ENCODE results near the gene CLDN14. TPM values are rescaled to one million over a fixed set of nuclear protein-coding genes. Genes with fewer than 3 reads are reported as not detected.
A peak's percentile ranks its signal among the peaks of the same experiment; 100 is the strongest.

The CLDN14 gene
- total RNA-seq, 2 experiments from 2014 or later = not detected

GRCh38 chr21:36511484-36512220, 31.7 kb upstream of the CLDN14 start:
- DNase-seq = no peak
- ChIA-PET CTCF (interaction anchor here (2.0 kb wide), 1 partner anchor 8 kb away, joined by 4 read pairs; no protein-coding TSS in a partner anchor), POLR2A (no interaction called here)
- Mint-ChIP-seq H3K27ac (no peak overlapping the region), H3K4me1 (peaks cover 3% of the 10 kb centered on the region), H3K9me3 (ENCODE audit: low read depth) (no peaks in the 10 kb centered on the region), H3K27me3 (peaks cover 2% of the 10 kb centered on the region), H3K36me3 (ENCODE audit: low read depth) (no peaks in the 10 kb centered on the region), H3K4me3 (no peak overlapping the region)
- intact Hi-C loops (cut with DNase I, micrococcal nuclease) = no loop called here
- ATAC-seq = no peak

GRCh38 chr21:36510911-36511310, 31.0 kb upstream of the CLDN14 start:
- CTCF ChIA-PET = no interaction called here
- H3K27ac Mint-ChIP-seq = no peak overlapping the region
- no peak overlapping the region for H3K4me3 Mint-ChIP-seq
- H3K9me3 Mint-ChIP-seq (ENCODE audit: low read depth) = no peaks in the 10 kb centered on the region
- no peak for ATAC-seq
- intact Hi-C loops (cut with DNase I, micrococcal nuclease) = no loop called here
- no peak for DNase-seq
- peaks cover 3% of the 10 kb centered on the region for H3K4me1 Mint-ChIP-seq
- peaks cover 2% of the 10 kb centered on the region for H3K27me3 Mint-ChIP-seq
- POLR2A ChIA-PET = no interaction called here
- H3K36me3 Mint-ChIP-seq (ENCODE audit: low read depth) = no peaks in the 10 kb centered on the region

- no peak overlapping the region for H3K27ac Mint-ChIP-seq
- H3K27me3 Mint-ChIP-seq = peaks cover 2% of the 10 kb centered on the region
- H3K4me3 Mint-ChIP-seq = no peak overlapping the region
- POLR2A ChIA-PET = no interaction called here
- intact Hi-C loops (cut with DNase I, micrococcal nuclease) = no loop called here
- no peaks in the 10 kb centered on the region for H3K9me3 Mint-ChIP-seq (ENCODE audit: low read depth)
- H3K36me3 Mint-ChIP-seq (ENCODE audit: low read depth) = no peaks in the 10 kb centered on the region
- H3K4me1 Mint-ChIP-seq = peaks cover 3% of the 10 kb centered on the region
- CTCF ChIA-PET = no interaction called here
- ATAC-seq (no peak), DNase-seq (no peak)
Observed at GRCh38 chr21:36509973-36510664, 30.2 kb upstream of the CLDN14 start.

GRCh38 chr21:36508948-36509347, 29.0 kb upstream of the CLDN14 start:
- intact Hi-C loops (cut with DNase I, micrococcal nuclease) = no loop called here

GRCh38 chr21:36507397-36508018, 27.6 kb upstream of the CLDN14 start:
- POLR2A ChIA-PET = interaction anchor here (0.5 to 0.6 kb wide), 2 partner anchors 127 to 823 kb away, joined by 3 read pairs; no protein-coding TSS in a partner anchor
- DNase-seq (no peak), ATAC-seq (no peak)
- peaks cover 1% of the 10 kb centered on the region for H3K27me3 Mint-ChIP-seq
- intact Hi-C loops (cut with DNase I, micrococcal nuclease) = no loop called here
- H3K9me3 Mint-ChIP-seq (ENCODE audit: low read depth) = no peaks in the 10 kb centered on the region
- CTCF ChIA-PET = no interaction called here
- H3K4me1 Mint-ChIP-seq = peaks cover 3% of the 10 kb centered on the region
- no peak overlapping the region for H3K27ac Mint-ChIP-seq
- H3K4me3 Mint-ChIP-seq = no peak overlapping the region
- H3K36me3 Mint-ChIP-seq (ENCODE audit: low read depth) = no peaks in the 10 kb centered on the region

More at GRCh38 chr21:36508948-36509347, 29.0 kb upstream of the CLDN14 start:
- Mint-ChIP-seq H3K9me3 (ENCODE audit: low read depth) (no peaks in the 10 kb centered on the region), H3K4me3 (no peak overlapping the region), H3K27ac (no peak overlapping the region), H3K36me3 (ENCODE audit: low read depth) (no peaks in the 10 kb centered on the region), H3K27me3 (peaks cover 2% of the 10 kb centered on the region), H3K4me1 (peaks cover 3% of the 10 kb centered on the region)
- POLR2A ChIA-PET = no interaction called here
- ATAC-seq = no peak
- no peak for DNase-seq
- CTCF ChIA-PET = interaction anchor here (1.0 kb wide), 1 partner anchor 31 kb away, joined by 3 read pairs; no protein-coding TSS in a partner anchor

- no peaks in the 10 kb centered on the region for H3K9me3 Mint-ChIP-seq (ENCODE audit: low read depth)
- H3K4me1 Mint-ChIP-seq = peaks cover 2% of the 10 kb centered on the region
- no peaks in the 10 kb centered on the region for H3K36me3 Mint-ChIP-seq (ENCODE audit: low read depth)
- ATAC-seq (no peak), DNase-seq (no peak)
- intact Hi-C loops (cut with DNase I, micrococcal nuclease) = no loop called here
- no peak overlapping the region for H3K27ac Mint-ChIP-seq
- POLR2A ChIA-PET = no interaction called here
- no peaks in the 10 kb centered on the region for H3K27me3 Mint-ChIP-seq
- CTCF ChIA-PET = interaction anchor here (0.6 to 1.0 kb wide), 2 partner anchors 80 to 246 kb away, joined by 3 to 4 read pairs; no protein-coding TSS in a partner anchor
- H3K4me3 Mint-ChIP-seq = no peak overlapping the region
Observed at GRCh38 chr21:36506482-36506881, 26.6 kb upstream of the CLDN14 start.

- POLR2A ChIA-PET = no interaction called here
- no peaks in the 10 kb centered on the region for H3K9me3 Mint-ChIP-seq (ENCODE audit: low read depth)
- ATAC-seq = no peak
- no peaks in the 10 kb centered on the region for H3K36me3 Mint-ChIP-seq (ENCODE audit: low read depth)
- H3K4me3 Mint-ChIP-seq = no peak overlapping the region
- H3K27me3 Mint-ChIP-seq = no peaks in the 10 kb centered on the region
- peak; percentile 61 for DNase-seq
- intact Hi-C loops (cut with DNase I, micrococcal nuclease) = loop anchor here (1.0 kb wide), 2 partner anchors 85 to 423 kb away; no protein-coding TSS in a partner anchor
- CTCF ChIA-PET = interaction anchor here (0.6 to 1.9 kb wide), 18 partner anchors 8 to 425 kb away, joined by 3 to 6 read pairs (median 3); partner anchors contain the start of gene CLDN14
- H3K4me1 Mint-ChIP-seq = no peaks in the 10 kb centered on the region
- H3K27ac Mint-ChIP-seq = no peak overlapping the region
Observed at GRCh38 chr21:36504067-36505058, 24.4 kb upstream of the CLDN14 start.

- H3K4me3 Mint-ChIP-seq = no peak overlapping the region
- no peak overlapping the region for H3K27ac Mint-ChIP-seq
- intact Hi-C loops (cut with DNase I, micrococcal nuclease) = no loop called here
- DNase-seq (no peak), ATAC-seq (no peak)
- H3K9me3 Mint-ChIP-seq (ENCODE audit: low read depth) = peaks cover 1% of the 10 kb centered on the region
- no peaks in the 10 kb centered on the region for H3K4me1 Mint-ChIP-seq
- H3K27me3 Mint-ChIP-seq = no peaks in the 10 kb centered on the region
- ChIA-PET CTCF (interaction anchor here (0.5 to 1.9 kb wide), 2 partner anchors 22 to 76 kb away, joined by 3 to 4 read pairs; partner anchors contain the start of gene CLDN14), POLR2A (no interaction called here)
- no peaks in the 10 kb centered on the region for H3K36me3 Mint-ChIP-seq (ENCODE audit: low read depth)
Observed at GRCh38 chr21:36502365-36502764, 22.4 kb upstream of the CLDN14 start.

GRCh38 chr21:36501589-36501892, 21.6 kb upstream of the CLDN14 start:
- peaks cover 2% of the 10 kb centered on the region for H3K9me3 Mint-ChIP-seq (ENCODE audit: low read depth)
- ChIA-PET POLR2A (no interaction called here), CTCF (interaction anchor here (0.9 to 1.1 kb wide), 3 partner anchors 82 to 182 kb away, joined by 3 to 4 read pairs (median 3); no protein-coding TSS in a partner anchor)
- H3K27ac Mint-ChIP-seq = no peak overlapping the region
- intact Hi-C loops (cut with DNase I, micrococcal nuclease) = no loop called here
- no peaks in the 10 kb centered on the region for H3K4me1 Mint-ChIP-seq
- H3K4me3 Mint-ChIP-seq = no peak overlapping the region
- DNase-seq (no peak), ATAC-seq (no peak)
- H3K27me3 Mint-ChIP-seq = no peaks in the 10 kb centered on the region
- H3K36me3 Mint-ChIP-seq (ENCODE audit: low read depth) = no peaks in the 10 kb centered on the region

- ChIA-PET CTCF (interaction anchor here (0.6 kb wide), 1 partner anchor 16 kb away, joined by 5 read pairs; no protein-coding TSS in a partner anchor), POLR2A (no interaction called here)
- Mint-ChIP-seq H3K4me3 (no peak overlapping the region), H3K36me3 (ENCODE audit: low read depth) (no peaks in the 10 kb centered on the region), H3K27ac (no peak overlapping the region), H3K27me3 (no peaks in the 10 kb centered on the region), H3K9me3 (ENCODE audit: low read depth) (peaks cover 2% of the 10 kb centered on the region), H3K4me1 (no peaks in the 10 kb centered on the region)
- ATAC-seq (no peak), DNase-seq (no peak)
- intact Hi-C loops (cut with DNase I, micrococcal nuclease) = no loop called here
Observed at GRCh38 chr21:36499578-36500471, 19.9 kb upstream of the CLDN14 start.
